GM13976 (cell line): ENCODE results near the gene CCDC71L.

Source experiments
- DNase-seq: peaks from one replicate; pipeline ENCODE4 v3.0.0; 2012; ENCODE audit warnings: low spot score
- CTCF ChIP-seq: IDR thresholded peaks from 2 replicates; pipeline ENCODE4 v1.5.1; 2012; ENCODE audit warnings: borderline replicate concordance, mild to moderate bottlenecking; ENCODE audit not compliant: insufficient read depth; ENCODE audit errors: extremely low read depth, missing control alignments, control extremely low read depth
- in situ Hi-C: fragments of 300-500 bp; cut with MboI; formaldehyde crosslinking; loops from one replicate; pipeline ENCODE4 v1.12.0; 2022; ENCODE audit warnings: low sequenced_read_pairs, mixed read lengths, inconsistent platforms; ENCODE audit not compliant: unreplicated experiment

The CCDC71L gene

DNA sequence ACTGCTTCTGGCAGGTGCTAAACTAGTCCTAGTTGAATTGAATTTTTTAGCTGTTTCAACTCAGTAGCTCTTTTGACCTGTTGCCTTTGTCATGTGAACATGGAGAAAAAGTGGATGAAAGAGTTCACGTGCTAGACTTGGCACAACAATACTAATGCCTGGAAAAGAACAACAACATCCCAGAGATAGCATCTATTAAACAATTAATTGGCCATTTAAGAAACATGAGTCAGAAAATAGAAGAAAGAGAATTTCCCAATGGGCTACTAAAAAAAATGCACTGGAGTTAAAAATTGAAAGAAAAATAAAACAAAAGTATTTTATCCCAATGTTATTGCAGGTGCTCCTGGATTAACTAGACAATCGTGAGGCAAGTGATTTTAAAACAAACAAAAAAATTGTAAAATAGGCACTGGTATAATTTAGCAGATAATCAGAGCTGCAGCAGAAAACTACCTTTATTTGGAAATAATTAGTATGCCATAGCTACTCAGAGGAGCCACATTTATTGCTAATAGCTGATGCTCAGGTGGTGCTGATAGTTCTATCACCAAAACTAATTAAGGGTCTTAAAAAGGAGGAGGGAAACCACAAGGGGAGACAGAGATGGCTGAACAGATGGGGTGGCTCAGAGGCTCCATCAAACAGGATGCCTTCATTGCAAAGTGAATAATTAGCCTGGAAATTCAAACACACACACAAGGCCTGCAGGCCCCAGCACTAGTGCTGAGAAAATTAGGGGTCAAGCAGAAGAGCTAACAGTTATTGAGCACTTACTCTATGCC is 17.6 kb downstream of the CCDC71L start:
- TF ChIP-seq CTCF = no peak
- no peak for DNase-seq
- in situ Hi-C loops = no loop called here

GRCh38 chr7:106641416-106641815 is 19.5 kb downstream of the CCDC71L start:
- in situ Hi-C loops = no loop called here
- no peak for TF ChIP-seq CTCF
- no peak for DNase-seq

GRCh38 chr7:106640368-106641141 is 20.4 kb downstream of the CCDC71L start:
- in situ Hi-C loops = no loop called here
- DNase-seq = no peak
- TF ChIP-seq CTCF = no peak

- no peak for TF ChIP-seq CTCF
- in situ Hi-C loops = no loop called here
- DNase-seq = no peak
Measured at GRCh38 chr7:106639476-106640334, 21.3 kb downstream of the CCDC71L start.

DNA sequence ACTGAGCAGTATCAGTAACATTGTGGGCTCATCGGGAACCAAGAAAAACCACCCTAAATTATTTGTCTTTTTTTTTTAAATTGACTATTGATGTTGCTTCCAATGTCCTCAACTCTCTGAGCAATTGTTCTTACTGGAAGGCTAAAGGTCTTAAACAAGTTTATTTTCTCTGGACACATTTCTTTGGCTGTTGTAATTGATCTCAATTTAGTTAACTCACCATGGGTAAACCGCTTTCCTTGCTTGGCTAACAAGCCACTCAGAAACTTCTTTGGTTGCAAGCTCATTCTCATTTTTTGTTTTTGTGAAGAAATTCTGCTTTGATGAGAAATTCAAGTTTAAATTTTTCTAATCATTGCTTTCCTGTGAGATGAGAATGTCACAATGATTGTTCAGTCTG is 25.5 kb downstream of the CCDC71L start:
- DNase-seq = no peak
- TF ChIP-seq CTCF = no peak
- in situ Hi-C loops = no loop called here

- in situ Hi-C loops = no loop called here
- TF ChIP-seq CTCF = no peak
- DNase-seq = no peak
Measured at GRCh38 chr7:106634958-106635357, 26.0 kb downstream of the CCDC71L start.
